C1 segment of cervical spinal cord (tissue), 14 donors: ENCODE data around the gene CDH5.
"Not testable (repeated sequence)": the region's sequence is repeated elsewhere in the genome, so short reads cannot be mapped to it uniquely, and the experiment has no call there.

Experiments used
- DNase-seq, 14 donors: peaks; one replicate each; lab custom pipeline; 2025; lab: John Stamatoyannopoulos, UW

Gene CDH5, protein sequence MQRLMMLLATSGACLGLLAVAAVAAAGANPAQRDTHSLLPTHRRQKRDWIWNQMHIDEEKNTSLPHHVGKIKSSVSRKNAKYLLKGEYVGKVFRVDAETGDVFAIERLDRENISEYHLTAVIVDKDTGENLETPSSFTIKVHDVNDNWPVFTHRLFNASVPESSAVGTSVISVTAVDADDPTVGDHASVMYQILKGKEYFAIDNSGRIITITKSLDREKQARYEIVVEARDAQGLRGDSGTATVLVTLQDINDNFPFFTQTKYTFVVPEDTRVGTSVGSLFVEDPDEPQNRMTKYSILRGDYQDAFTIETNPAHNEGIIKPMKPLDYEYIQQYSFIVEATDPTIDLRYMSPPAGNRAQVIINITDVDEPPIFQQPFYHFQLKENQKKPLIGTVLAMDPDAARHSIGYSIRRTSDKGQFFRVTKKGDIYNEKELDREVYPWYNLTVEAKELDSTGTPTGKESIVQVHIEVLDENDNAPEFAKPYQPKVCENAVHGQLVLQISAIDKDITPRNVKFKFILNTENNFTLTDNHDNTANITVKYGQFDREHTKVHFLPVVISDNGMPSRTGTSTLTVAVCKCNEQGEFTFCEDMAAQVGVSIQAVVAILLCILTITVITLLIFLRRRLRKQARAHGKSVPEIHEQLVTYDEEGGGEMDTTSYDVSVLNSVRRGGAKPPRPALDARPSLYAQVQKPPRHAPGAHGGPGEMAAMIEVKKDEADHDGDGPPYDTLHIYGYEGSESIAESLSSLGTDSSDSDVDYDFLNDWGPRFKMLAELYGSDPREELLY

DNA sequence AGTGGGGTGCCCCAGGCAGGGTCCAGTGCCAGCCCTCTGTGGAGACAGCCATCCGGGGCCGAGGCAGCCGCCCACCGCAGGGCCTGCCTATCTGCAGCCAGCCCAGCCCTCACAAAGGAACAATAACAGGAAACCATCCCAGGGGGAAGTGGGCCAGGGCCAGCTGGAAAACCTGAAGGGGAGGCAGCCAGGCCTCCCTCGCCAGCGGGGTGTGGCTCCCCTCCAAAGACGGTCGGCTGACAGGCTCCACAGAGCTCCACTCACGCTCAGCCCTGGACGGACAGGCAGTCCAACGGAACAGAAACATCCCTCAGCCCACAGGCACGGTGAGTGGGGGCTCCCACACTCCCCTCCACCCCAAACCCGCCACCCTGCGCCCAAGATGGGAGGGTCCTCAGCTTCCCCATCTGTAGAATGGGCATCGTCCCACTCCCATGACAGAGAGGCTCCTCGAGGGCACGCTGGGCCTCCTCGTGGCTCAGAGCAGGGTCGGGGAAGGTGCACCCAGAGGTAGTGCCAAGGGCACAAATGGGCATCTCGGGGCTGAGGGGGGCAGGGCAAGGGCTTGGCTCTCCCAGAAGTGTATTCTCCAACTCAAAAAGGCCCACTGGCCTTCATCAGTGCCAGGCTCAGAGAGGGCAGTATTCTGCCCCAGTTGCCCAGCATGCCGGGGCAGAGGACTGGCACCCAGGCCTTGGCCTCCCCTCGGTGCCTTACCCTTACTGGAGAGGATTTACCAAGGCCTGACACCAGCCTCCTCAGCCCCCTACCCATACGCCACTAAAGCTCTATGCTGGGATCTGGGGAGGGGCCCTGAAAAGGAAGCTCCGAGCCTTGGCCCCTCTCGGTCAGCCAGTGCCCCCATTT, at the start of gene CDH5:
CDH5 (plus strand) TSS at position 259 of the 867 bp plus-strand sequence. CDS start 12,647 bp downstream, outside the sequence.
- peak in 2 of 14 donors; percentile 20 to 41 for DNase-seq

DNA sequence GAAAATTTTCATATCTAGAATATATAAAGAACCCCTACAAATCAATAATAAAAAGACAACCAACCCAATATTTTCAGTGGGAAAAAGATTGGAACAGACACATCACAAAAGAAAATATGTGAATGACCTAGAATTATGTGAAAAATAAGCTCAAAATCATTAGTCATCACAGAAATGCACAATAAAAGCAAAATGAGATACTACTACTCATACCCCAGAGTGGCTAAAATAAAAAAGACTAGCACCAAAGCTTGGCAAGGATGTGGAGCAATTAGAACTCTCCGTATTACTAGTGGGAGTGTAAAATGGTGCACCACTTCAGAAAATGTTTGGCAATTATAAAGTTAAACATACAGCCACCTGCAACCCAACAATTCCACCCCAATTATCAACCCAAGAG, 48.0 kb upstream of the CDH5 start:
- DNase-seq = no peak

DNA sequence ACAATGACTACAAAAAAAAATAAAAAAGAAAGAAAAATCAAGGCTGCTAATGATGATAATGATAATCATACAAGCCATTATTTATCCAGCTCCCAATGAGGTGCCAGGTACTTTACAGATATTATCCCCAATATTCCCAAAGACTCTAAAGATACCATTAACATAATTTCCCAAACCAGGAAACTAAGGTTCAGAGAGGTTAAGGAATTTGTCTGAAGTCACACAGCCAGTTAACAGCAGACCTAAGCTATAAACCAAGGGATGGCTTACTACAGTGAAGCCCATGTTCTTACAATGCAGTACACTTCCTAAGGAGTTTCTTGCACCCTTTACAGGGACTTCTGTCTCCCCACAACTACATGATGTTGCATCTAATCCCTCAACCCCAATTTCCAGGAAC, 45.7 kb upstream of the CDH5 start:
- no peak for DNase-seq

DNA sequence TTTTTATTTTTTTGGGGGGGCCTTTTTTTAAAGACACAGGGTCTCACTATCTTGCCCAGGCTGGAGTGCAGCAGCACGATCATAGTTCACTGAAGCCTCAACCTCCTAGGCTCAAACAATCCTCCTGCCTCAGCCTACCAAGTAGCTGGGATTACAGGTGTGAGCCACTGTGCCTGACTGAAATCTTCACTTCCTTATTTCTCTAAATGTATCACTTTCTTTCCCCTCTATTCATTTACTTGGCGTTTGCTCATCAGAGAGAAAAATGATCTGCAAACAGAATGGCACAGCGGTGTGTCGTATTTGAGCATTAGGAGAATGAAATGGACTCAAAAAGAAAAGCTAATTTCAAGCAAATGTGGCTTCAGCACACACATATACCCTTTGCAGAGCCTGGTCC, 44.3 kb upstream of the CDH5 start:
- no peak for DNase-seq

DNA sequence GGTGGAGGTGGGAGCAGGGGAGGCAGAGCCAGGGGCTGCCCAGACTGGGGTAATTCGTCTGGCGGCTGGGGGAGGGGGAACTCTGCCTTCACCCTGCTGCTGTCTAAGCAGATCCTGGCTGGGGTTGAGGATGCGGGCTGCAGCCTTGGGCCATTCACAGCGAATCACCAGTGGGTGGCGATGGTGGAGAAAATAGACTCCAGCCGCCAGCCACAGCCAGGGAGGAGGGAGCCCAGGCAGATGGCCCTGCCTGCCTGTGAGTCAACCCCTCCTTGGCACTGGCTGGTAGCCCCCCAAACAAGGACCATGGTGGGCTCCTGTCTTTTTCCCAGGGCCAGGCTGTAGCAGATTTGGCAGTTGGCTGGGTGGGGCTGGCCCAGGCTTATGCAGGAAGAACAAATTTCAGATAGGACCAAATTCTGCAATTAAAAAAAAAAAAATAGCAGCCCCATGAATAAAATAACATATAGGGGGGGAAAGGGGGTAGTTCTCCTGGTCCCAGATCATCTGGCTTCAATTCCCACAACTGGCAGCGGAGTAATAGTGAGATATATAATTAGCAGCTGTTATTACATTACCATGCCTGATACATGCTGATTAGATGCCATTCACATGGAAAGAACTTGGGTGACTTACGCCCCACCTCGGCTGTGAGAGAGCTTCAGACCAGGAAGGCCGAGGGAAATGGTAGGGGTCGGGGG, 41.5 kb upstream of the CDH5 start:
- DNase-seq = peak in 8 of 14 donors; percentile 9 to 52 (median 22)

DNA sequence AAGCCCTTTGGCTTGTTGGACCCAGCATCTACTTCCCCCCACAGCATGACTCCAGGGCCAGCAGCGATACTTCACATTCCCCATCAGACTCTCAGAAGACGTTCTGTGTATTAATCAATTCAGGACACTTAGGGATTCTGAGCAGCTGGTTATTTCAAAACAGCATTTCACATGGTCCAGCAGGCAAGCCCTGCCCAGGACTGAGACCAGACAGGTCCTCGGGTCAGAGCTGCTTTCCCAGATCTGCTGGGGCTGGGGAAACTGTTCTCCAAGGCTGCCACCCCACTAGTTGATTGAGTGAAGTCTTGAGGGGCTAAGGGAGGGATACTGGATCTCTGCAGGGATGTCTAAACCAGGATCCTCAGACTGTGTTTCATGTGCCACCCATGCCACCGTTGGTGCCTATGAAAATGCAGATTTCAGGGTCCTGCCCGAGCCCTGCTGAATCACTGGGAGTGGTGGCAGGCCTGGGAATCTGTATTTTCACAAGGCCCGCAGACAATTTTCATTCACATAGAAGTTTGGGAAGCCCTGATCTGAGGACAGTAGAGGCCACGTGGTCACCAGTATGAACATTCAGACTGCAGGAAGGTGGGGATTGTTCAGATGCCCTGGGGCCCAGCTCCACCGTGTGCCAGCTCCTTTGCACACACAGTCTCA, 40.6 kb upstream of the CDH5 start:
- no peak for DNase-seq

DNA sequence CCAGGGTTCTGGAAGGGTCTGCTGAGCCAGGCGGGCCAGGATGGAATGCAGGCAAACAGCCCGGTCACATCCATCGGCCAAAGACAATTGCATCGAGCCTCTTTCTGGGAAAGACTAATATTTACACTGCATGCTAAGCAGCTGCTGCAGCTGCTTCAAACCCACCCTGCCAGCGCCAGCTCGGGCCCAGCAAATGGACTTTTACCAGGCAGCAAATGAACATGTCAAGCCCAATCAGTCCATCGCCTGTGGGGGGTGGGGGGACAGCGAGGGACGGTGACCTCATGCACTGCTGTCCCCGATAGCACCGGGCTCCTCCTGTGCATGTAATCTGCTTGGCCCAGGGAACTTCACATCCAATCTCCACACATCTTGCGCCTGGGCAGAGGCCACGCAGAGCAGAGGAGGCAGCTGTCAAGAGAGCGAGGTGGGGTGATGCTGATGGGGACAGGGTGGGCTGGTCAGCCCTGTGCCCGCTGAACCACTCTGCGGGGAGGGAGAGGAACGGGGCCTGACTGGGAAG, 39.4 kb upstream of the CDH5 start:
- DNase-seq = peak in 10 of 14 donors; percentile 18 to 60 (median 44)

DNA sequence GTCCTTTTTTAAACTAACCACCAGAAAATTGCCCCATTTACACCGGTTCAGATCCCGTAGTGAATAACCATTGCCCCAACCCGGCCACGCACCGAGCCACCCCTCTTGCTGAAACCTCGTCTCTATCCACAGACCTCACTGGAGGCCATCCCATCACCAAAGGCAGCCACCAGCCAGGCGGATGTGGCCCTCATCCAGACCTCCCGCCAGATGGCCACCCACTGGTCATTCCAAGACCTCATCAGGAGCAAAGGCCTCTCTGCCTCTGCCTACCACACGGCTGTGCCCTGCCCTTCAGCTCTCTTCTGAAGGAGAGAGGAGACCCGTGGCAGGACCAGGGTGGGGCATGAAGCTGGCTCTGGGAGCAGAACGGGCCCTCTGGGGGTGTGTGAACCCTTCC, 38.2 kb upstream of the CDH5 start:
- DNase-seq = peak in 1 of 14 donors; percentile 7

DNA sequence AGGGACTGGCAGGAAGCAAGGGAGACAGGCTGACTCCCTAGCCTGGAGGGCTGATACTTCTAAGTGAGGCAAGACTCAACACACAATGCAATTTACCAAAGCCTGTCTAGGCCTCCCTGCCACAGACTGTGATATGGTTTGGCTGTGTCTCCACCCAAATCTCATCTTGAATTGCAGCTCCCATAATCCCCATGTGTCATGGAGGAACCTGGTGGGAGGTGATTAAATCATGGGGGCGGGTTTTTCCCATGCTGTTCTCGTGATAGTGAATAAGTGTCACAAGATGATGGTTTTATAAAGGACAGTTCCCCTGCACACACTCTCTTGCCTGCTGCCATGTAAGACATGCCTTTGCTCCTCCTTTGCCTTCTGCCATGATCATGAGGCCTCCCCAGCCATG, 35.0 kb upstream of the CDH5 start:
- not testable (repeated sequence) for DNase-seq

DNA sequence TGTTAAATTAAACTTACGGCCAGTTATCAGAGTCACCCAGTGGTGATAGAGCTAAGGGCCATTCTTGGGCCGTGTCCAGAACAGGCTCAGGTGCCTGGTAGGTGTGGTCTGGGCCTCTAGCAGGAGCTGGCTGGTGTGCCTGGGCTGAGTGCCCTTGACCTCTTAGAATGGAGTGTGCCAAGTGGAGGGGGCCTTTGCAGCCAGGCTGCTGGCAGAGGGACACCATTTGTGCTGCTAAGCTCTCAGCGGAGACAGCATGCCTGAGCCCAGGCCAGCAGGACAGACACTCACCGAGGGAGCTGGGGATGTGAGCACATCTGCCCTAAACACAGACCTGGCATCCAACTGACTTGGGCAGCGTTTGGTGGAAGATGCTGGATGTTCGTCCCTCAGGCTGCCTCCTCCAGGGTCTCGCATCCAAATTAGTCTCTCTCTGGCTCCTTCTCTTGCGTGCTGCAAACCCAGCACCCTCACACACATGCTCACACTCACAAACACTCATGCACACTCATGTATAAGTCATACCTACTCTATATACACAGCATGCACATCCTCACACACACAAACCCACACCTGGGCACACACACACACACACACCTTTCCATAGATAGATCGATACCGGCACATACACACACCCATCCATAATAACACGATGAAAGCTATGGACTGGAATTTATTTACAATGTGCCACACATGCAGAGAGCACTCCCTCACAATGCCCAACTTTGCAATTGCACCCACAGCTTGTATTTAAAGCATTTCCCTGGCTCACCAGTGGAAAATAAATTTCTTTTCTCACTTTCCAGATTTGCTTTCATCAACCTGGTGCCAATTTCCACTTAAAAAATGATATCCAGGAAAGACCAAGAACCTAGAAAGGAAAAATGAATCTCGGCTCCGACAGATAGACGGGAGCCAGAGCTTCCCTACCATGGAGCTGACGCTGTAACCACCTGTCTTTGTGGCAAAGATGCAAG, 33.6 kb upstream of the CDH5 start:
- DNase-seq = peak in 2 of 14 donors; percentile 22 to 32

DNA sequence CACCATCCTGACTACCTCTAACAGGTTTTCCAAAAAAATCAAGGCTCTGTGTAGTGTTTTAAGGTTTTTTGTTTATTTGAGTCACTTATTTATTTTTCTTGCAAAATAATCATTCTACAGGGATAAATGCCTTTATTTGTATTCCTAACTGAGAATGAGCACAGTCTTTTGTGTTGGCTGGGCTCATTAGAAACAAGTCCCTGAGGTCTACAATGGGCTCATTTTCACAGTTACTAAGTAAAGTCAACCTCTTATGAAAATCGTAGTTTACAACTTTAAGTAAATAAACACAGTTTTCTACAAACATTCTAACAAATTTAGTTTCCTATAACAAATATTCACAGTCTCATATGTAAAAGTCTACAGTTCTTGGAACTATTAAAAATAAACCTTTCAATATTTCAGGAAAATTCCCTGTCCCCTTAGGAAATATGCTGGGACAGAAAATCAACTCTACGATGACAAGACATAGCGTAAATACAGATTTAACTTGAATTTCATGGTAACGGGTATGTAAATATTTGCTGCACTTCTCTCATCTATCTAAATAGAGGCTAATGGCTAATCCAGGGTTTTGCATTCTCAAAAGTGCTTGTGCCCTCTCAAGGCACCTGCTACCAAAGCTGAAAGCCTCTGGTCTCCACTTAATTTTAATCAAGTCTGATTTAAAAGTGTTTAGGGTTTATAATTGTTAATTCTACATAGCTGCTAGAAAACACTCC, 31.5 kb upstream of the CDH5 start:
- no peak for DNase-seq

DNA sequence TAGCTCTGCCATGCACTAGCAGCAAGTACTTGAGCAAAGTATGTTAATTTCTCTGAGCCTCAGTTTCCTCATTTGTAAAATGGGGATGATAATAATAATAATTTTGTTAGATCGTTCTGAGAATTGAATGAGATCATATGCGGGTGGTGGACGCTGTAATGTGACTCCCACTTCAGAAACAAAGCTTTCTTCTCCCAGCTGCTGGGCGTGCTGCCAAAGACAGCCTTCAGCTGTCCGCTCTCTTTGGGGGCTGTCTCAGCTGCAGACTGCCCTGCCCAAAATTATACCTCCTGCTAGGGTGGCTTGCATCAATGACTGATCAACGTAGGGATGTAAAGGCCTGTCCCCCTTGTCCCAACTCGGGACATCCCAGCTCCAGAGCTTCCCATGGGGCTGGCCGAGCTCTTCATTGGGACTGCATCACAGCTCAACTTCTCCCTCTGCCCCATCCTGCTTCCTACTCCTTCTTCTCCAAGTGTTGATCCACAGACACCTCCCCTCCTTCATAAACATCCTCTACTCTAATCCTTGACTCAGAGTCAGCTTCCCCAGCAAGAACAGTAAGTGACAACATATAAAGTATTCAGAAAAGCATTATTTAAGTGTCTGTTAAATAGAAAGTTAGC, 30.7 kb upstream of the CDH5 start:
- peak in 11 of 14 donors; percentile 13 to 75 (median 47) for DNase-seq

DNA sequence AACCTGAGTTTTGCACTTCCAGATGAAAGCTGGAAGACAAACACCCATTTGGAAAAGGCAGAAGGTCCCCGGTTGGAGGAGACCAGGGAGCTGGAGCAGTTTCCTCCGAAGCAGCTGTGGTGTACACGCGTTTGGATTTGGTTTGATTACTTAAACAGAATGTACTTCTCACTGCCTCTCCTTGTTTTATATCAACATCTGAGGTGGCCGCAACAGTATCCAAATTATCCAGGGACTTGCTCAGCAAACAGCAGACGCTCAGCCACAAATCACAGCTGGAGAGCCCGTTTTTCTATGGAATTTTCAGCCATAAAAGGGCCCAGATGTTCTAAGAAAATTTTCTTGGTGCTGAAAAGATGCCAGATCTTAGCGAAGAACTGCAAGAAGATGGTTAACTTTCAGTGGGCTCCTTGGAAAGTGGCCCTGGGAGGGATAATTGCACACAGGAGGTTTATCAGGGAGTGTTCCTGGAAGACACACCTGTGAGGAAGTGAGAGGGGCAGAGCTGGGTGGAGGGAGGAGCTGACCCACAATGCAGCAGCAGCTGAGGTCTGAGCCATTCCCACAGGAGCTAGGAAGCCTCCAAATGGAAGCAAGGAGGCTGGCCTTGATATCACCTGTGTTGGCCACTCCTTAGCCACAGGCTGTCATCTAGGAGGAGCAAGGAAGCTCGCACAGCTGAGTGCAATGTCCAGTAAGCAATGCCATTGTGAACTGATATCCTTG, 28.9 kb upstream of the CDH5 start:
- no peak for DNase-seq

DNA sequence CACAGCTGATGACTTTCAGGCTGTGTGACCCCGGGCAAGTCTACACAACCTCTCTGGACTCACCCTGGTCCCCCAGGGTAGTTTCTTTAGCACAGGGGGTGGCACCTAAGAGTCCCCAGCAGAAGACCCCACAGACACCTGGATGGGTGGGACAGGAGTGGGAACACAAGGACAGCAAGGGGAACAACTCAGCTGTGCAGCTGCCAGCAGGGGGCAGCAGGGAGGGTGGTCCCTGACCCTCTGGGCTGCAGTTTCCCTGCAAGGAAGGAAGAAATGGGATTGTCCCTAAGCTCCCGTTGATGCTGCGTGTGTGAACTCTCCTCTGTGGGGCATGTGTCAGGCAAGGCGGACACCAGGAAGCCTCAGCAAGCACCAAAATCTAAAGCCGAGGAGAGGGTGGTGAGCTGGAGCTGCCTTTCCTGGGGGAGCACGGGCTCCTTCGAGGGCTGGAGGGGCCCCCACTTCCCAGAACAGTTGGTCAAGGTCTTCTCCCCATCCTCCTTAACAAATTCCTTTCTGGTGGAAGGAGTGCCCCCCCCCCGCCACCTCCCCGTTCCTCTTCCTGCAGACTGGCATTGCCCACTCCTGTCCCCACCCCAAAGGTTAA, 24.1 kb upstream of the CDH5 start:
- DNase-seq = peak in 2 of 14 donors; percentile 10 to 22

DNA sequence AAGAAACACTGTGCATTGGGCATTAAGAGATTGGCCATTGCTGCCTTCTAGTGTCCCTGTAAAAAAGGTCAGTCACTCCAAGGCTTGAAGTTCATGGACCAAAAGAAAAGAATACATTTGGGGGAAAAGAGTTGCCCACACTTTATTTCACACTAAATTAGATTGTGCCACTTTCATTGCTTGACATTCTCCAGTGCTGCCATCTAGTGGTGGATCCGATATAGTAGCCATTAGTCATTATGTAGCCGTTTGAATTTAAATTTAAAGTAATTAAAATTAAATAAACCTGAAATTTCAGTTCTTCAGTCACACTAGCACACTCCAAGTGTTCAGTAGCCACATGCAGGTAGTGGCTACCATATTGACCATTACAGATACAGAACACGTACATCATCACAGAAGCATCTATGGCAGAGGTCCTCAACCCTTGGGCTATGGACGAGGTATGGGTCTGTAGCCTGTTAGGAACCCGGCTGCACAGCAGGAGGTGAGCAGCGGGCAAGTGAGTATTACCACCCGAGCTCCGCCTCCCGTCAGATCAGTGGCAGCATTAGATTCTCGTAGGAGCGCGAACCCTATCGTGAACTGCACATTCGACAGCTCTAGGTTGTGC, 21.9 kb upstream of the CDH5 start:
- DNase-seq = peak in 2 of 14 donors; percentile 24 to 38

DNA sequence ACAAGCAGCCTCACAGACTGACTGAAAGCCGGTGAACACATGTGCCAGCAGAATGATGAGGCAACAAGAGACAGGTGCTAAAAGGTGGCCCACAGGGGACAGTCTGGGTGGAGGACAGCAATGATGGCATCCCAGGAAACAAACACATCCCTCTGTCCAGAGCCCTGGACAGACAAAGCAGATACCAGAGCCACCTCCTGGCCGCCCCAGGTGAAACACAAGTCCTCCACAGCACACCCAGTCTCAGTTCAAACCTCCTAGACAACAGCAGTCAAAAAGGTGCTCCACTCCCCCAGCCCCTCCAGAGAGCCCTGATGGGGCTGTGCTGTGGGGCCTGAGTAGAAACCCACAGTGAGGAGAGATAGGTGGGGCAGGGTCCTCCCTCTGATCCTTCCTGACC, 20.3 kb upstream of the CDH5 start:
- DNase-seq = no peak
